Activated B cell treated with CpG ODN at 0.5 μM for 24 hours (primary cell): Measurements from ENCODE around the gene ETDC. TPM values are rescaled to one million over a fixed set of nuclear protein-coding genes. Genes with fewer than 3 reads are reported as not detected.

Experiments
- ATAC-seq: fragments of 200-7000 bp; cut with Tn5 transposase; one replicate; pipeline ENCODE4 v1.10.0; 2021; ENCODE audit warnings: low read depth, mild to moderate bottlenecking, moderate library complexity
- CTCF ChIA-PET: fragments of 350-600 bp; sonication (Branson Sonifier 250); formaldehyde crosslinking; loops from one replicate; lab custom pipeline; 2021; ENCODE audit warnings: antibody characterized with exemption; lab: Charles Lee
- POLR2A ChIA-PET: fragments of 350-600 bp; sonication (Branson Sonifier 250); formaldehyde crosslinking; loops from one replicate; lab custom pipeline; 2021; ENCODE audit warnings: antibody characterized with exemption; lab: Charles Lee
- DNase-seq: peaks from one replicate; pipeline ENCODE4 v3.0.0; 2022
- H3K27ac Mint-ChIP-seq: one replicate; pipeline ENCODE4 v1.8.0; 2020; ENCODE audit warnings: mixed read lengths
- H3K27me3 Mint-ChIP-seq: one replicate; pipeline ENCODE4 v1.8.0; 2021; ENCODE audit warnings: mixed read lengths
- H3K36me3 Mint-ChIP-seq: one replicate; pipeline ENCODE4 v1.8.0; 2021; ENCODE audit warnings: low read depth, mixed read lengths
- H3K4me1 Mint-ChIP-seq: one replicate; pipeline ENCODE4 v1.8.0; 2021; ENCODE audit warnings: mixed read lengths
- H3K4me3 Mint-ChIP-seq: one replicate; pipeline ENCODE4 v1.8.0; 2020; ENCODE audit warnings: mild to moderate bottlenecking, mixed read lengths
- H3K9me3 Mint-ChIP-seq: one replicate; pipeline ENCODE4 v1.8.0; 2020; ENCODE audit warnings: mixed read lengths
- CTCF ChIP-seq: fragments of 200-600 bp; IDR thresholded peaks from one replicate; pipeline ENCODE4 v1.8.0; 2022; ENCODE audit warnings: antibody characterized with exemption, mild to moderate bottlenecking
- intact Hi-C: fragments of 100-400 bp; cut with micrococcal nuclease; formaldehyde crosslinking; loops from one replicate; pipeline ENCODE4 v1.15.1; 2024
- total RNA-seq: library from RNA; stranded (reverse); gene quantifications from 2 replicates; pipeline ENCODE4 v1.2.3, GENCODE V29; 2022

ETDC gene
- total RNA-seq, 1 donor from 2014 or later: not detected

- Mint-ChIP-seq H3K27ac (peak overlapping the region; percentile 24), H3K27me3 (no peaks in the 10 kb centered on the region), H3K9me3 (no peaks in the 10 kb centered on the region), H3K4me1 (peaks cover 40% of the 10 kb centered on the region), H3K4me3 (peak overlapping the region; percentile 73), H3K36me3 (peaks cover 31% of the 10 kb centered on the region)
- ATAC-seq: no peak
- ChIA-PET CTCF (no interaction called here), POLR2A (no interaction called here)
- intact Hi-C loops: no loop called here
- DNase-seq: no peak
- no peak for TF ChIP-seq CTCF
Observed at GRCh38 chrX:135345107-135345589, 35.9 kb downstream of the ETDC start.

DNA sequence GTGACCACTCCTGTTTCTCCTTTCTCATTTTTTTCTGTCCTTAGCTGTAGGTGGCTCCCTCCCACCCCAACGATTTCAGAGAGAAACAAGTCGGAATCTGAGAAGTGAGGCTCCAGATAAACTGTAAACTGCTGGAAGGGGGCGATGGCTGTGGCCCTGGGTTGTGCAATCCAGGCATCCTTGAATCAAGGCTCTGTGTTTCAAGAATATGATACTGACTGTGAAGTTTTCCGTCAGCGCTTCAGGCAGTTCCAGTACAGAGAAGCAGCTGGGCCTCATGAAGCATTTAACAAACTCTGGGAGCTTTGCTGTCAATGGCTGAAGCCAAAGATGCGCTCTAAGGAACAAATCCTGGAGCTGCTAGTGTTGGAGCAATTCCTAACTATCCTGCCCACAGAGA is 37.7 kb downstream of the ETDC start:
- CTCF ChIA-PET: no interaction called here
- no peaks in the 10 kb centered on the region for H3K27me3 Mint-ChIP-seq
- H3K36me3 Mint-ChIP-seq: peaks cover 32% of the 10 kb centered on the region
- no peak overlapping the region for H3K4me3 Mint-ChIP-seq
- TF ChIP-seq CTCF: no peak
- POLR2A ChIA-PET: no interaction called here
- ATAC-seq: no peak
- H3K27ac Mint-ChIP-seq: no peak overlapping the region
- intact Hi-C loops: no loop called here
- DNase-seq: no peak
- H3K4me1 Mint-ChIP-seq: peaks cover 22% of the 10 kb centered on the region
- no peaks in the 10 kb centered on the region for H3K9me3 Mint-ChIP-seq

- intact Hi-C loops: no loop called here
- no peak overlapping the region for H3K4me3 Mint-ChIP-seq
- ATAC-seq (no peak), DNase-seq (no peak)
- ChIA-PET CTCF (no interaction called here), POLR2A (no interaction called here)
- peaks cover 32% of the 10 kb centered on the region for H3K36me3 Mint-ChIP-seq
- no peaks in the 10 kb centered on the region for H3K27me3 Mint-ChIP-seq
- peaks cover 16% of the 10 kb centered on the region for H3K4me1 Mint-ChIP-seq
- H3K9me3 Mint-ChIP-seq: no peaks in the 10 kb centered on the region
- no peak for TF ChIP-seq CTCF
- H3K27ac Mint-ChIP-seq: no peak overlapping the region
Observed at GRCh38 chrX:135347381-135348016, 38.2 kb downstream of the ETDC start.

- DNase-seq: no peak
- H3K27me3 Mint-ChIP-seq: no peaks in the 10 kb centered on the region
- no peak for TF ChIP-seq CTCF
- no peak for ATAC-seq
- intact Hi-C loops: no loop called here
- no peak overlapping the region for H3K27ac Mint-ChIP-seq
- H3K4me1 Mint-ChIP-seq: peaks cover 4% of the 10 kb centered on the region
- peaks cover 14% of the 10 kb centered on the region for H3K36me3 Mint-ChIP-seq
- no peak overlapping the region for H3K4me3 Mint-ChIP-seq
- H3K9me3 Mint-ChIP-seq: no peaks in the 10 kb centered on the region
- ChIA-PET POLR2A (no interaction called here), CTCF (no interaction called here)
Observed at GRCh38 chrX:135354288-135354687, 45.0 kb downstream of the ETDC start.

Other genes with a start within 250 kb of the ETDC start
- 0.17 and 0.31 TPM in 2 replicates for gene SMIM10L2B, start 210.8 kb upstream of the ETDC start, total RNA-seq
- not detected in 2 replicates for gene ETDB, start 189.0 kb upstream of the ETDC start, total RNA-seq
- gene CT55, start 138.1 kb upstream of the ETDC start, total RNA-seq: not detected in 2 replicates
- not detected in 2 replicates for gene ETDA, start 57.4 kb upstream of the ETDC start, total RNA-seq
- 9.5 and 11.0 TPM in 2 replicates for gene ZNF75D, start 34.6 kb downstream of the ETDC start, total RNA-seq
- gene ZNF449, start 35.3 kb downstream of the ETDC start, total RNA-seq: 2.6 and 2.7 TPM in 2 replicates
- gene SMIM10L2A, start 112.5 kb downstream of the ETDC start, total RNA-seq: 0.10 and 0.11 TPM in 2 replicates
- gene INTS6L, start 211.2 kb downstream of the ETDC start, total RNA-seq: 23.3 and 24.6 TPM in 2 replicates